ENCODE data around the gene CSTPP1.

GRCh38 chr11:47087801-47088200, 151.2 kb downstream of the CSTPP1 start:
- TF ChIP-seq CTCF (IDR thresholded peaks at IDR 0.05; ENCODE audit: control extremely low read depth in 1 of 3, insufficient read depth in 1 of 3, low read depth in 1 of 3, low read length in 3 of 3) = no peak
- TF ChIP-seq POU5F1 (IDR thresholded peaks at IDR 0.05; ENCODE audit: low read depth, low read length) = no peak
- no peak for TF ChIP-seq EP300 (IDR thresholded peaks at IDR 0.05; ENCODE audit: borderline replicate concordance in 1 of 2, low read depth in 2 of 2, low read length in 2 of 2)
- no peak for TF ChIP-seq SIN3A (conservative IDR thresholded peaks at IDR 0.05 in 1 of 2, IDR thresholded peaks at IDR 0.05 in 1 of 2; ENCODE audit: low read depth in 1 of 2, low read length in 2 of 2)
- TF ChIP-seq YY1 (IDR thresholded peaks at IDR 0.05; ENCODE audit: low read depth, low read length) = no peak
- no peak for TF ChIP-seq POLR2A (IDR thresholded peaks at IDR 0.05; ENCODE audit: control extremely low read depth in 1 of 2, low read depth in 2 of 2, low read length in 2 of 2)
- TF ChIP-seq BRCA1 (IDR thresholded peaks at IDR 0.05; ENCODE audit: low read depth, low read length) = no peak
- TF ChIP-seq JUN (IDR thresholded peaks at IDR 0.05; ENCODE audit: low read depth, low read length) = no peak
